ENCODE data around the gene ATF6. TPM values are rescaled to one million over a fixed set of nuclear protein-coding genes. Genes with fewer than 3 reads are reported as not detected.

ATF6 gene
- total RNA-seq, 6 experiments from 2014 or later = 16.5 to 24.4 (median 20.4) TPM

GRCh38 chr1:161838362-161838761, 72.2 kb downstream of the ATF6 start:
- Histone ChIP-seq H3K36me3 (peaks cover 0 to 4% (median 2%) of the 10 kb centered on the region in 4 donors), H3K4me1 (no peaks in the 10 kb centered on the region), H3K9me3 (no peaks in the 10 kb centered on the region), H3K4me3 (no peak overlapping the region), H3K27me3 (no peaks in the 10 kb centered on the region), H3K27ac (no peak overlapping the region)
- DNase-seq (no peak), ATAC-seq (no peak)
- intact Hi-C loops (cut with DNase I) = no loop called here
- 100% methylated on average over 2 of the region's 3 CpGs for WGBS (ENCODE audit: insufficient coverage, low coverage, low lambda C conversion rate, missing lambda C conversion rate)
- no peak for TF ChIP-seq POLR2A (IDR thresholded peaks at IDR 0.05)
- no peak for TF ChIP-seq CTCF (IDR thresholded peaks at IDR 0.05)

GRCh38 chr1:161838885-161839284, 72.8 kb downstream of the ATF6 start:
- H3K36me3 ChIP-seq = peaks cover 0 to 4% (median 2%) of the 10 kb centered on the region in 4 donors
- H3K4me1 ChIP-seq = no peaks in the 10 kb centered on the region
- H3K9me3 ChIP-seq = no peaks in the 10 kb centered on the region
- ATAC-seq (no peak), DNase-seq (no peak)
- TF ChIP-seq POLR2A (IDR thresholded peaks at IDR 0.05) (no peak), CTCF (IDR thresholded peaks at IDR 0.05) (no peak)
- intact Hi-C loops (cut with DNase I) = no loop called here
- no peak overlapping the region for H3K27ac ChIP-seq
- H3K4me3 ChIP-seq = no peak overlapping the region
- H3K27me3 ChIP-seq = no peaks in the 10 kb centered on the region

- no peak for TF ChIP-seq CTCF (IDR thresholded peaks at IDR 0.05)
- intact Hi-C loops (cut with DNase I) = no loop called here
- H3K4me3 ChIP-seq = no peak overlapping the region
- 79% methylated on average over 2 of the region's 2 CpGs for WGBS (ENCODE audit: insufficient coverage, low coverage, low lambda C conversion rate, missing lambda C conversion rate)
- no peaks in the 10 kb centered on the region for H3K4me1 ChIP-seq
- DNase-seq (no peak), ATAC-seq (no peak)
- no peak overlapping the region for H3K27ac ChIP-seq
- peaks cover 0 to 4% (median 2%) of the 10 kb centered on the region in 4 donors for H3K36me3 ChIP-seq
- no peaks in the 10 kb centered on the region for H3K27me3 ChIP-seq
- no peaks in the 10 kb centered on the region for H3K9me3 ChIP-seq
These were observed 73.5 kb downstream of the ATF6 start for GRCh38 chr1:161839591-161839990.

GRCh38 chr1:161840363-161840762, 74.2 kb downstream of the ATF6 start:
- intact Hi-C loops (cut with DNase I) = no loop called here
- DNase-seq = no peak

More at GRCh38 chr1:161840363-161840762, 74.2 kb downstream of the ATF6 start:
- no peak overlapping the region for H3K4me3 ChIP-seq
- H3K4me1 ChIP-seq = no peaks in the 10 kb centered on the region
- ATAC-seq = no peak
- no peaks in the 10 kb centered on the region for H3K27me3 ChIP-seq
- peaks cover 0 to 4% (median 2%) of the 10 kb centered on the region in 4 donors for H3K36me3 ChIP-seq
- H3K27ac ChIP-seq = no peak overlapping the region
- H3K9me3 ChIP-seq = no peaks in the 10 kb centered on the region
- TF ChIP-seq POLR2A (IDR thresholded peaks at IDR 0.05) (no peak), CTCF (IDR thresholded peaks at IDR 0.05) (no peak)
- 100% methylated on average over 1 of the region's 1 CpG for WGBS (ENCODE audit: insufficient coverage, low coverage, low lambda C conversion rate, missing lambda C conversion rate)
